GM23338 (cell line): Measurements from ENCODE around the gene GALNT14. TPM values are rescaled to one million over a fixed set of nuclear protein-coding genes. Genes with fewer than 3 reads are reported as not detected.

Source experiments
- ATAC-seq: fragments of 200-7000 bp; cut with Tn5 transposase; 3 replicates; pipeline ENCODE4 v1.9.1; 2020
- DNase-seq: peaks from one replicate; pipeline ENCODE4 v3.0.0-alpha.2; 2015; ENCODE audit warnings: low spot score
- H2AFZ ChIP-seq: fragments of 200-600 bp; sonication (generic); 2 replicates; pipeline ENCODE4 v1.8.0; 2016; ENCODE audit warnings: antibody characterized with exemption, mild to moderate bottlenecking, moderate library complexity
- H3F3A ChIP-seq: fragments of 200-600 bp; sonication (generic); replicated peaks from 2 replicates; pipeline ENCODE4 v1.8.0; 2017; ENCODE audit warnings: antibody characterized with exemption, mixed run types, low read depth
- H3K27ac ChIP-seq: fragments of 200-600 bp; sonication (generic); 2 replicates; pipeline ENCODE4 v1.6.1; 2016; ENCODE audit warnings: low read depth
- H3K27me3 ChIP-seq: fragments of 200-600 bp; sonication (generic); 2 replicates; pipeline ENCODE4 v1.8.0; 2016; ENCODE audit warnings: mild to moderate bottlenecking, mixed run types, moderate library complexity; ENCODE audit not compliant: insufficient read depth
- H3K36me3 ChIP-seq: fragments of 200-600 bp; sonication (generic); 2 replicates; pipeline ENCODE4 v1.8.0; 2016; ENCODE audit warnings: mild to moderate bottlenecking; ENCODE audit not compliant: insufficient read depth
- H3K4me1 ChIP-seq: fragments of 200-600 bp; sonication (generic); 2 replicates; pipeline ENCODE4 v1.8.0; 2016; ENCODE audit warnings: mild to moderate bottlenecking, moderate library complexity; ENCODE audit not compliant: insufficient read depth
- H3K4me2 ChIP-seq: fragments of 200-600 bp; sonication (generic); 2 replicates; pipeline ENCODE4 v1.7.1; 2017; ENCODE audit warnings: mixed run types
- H3K4me3 ChIP-seq: fragments of 200-600 bp; sonication (generic); 2 replicates; pipeline ENCODE4 v1.6.1; 2016; ENCODE audit warnings: mixed run types
- H3K79me2 ChIP-seq: fragments of 200-600 bp; sonication (generic); replicated peaks from 2 replicates; pipeline ENCODE4 v1.8.0; 2017; ENCODE audit warnings: mild to moderate bottlenecking; ENCODE audit not compliant: insufficient read depth
- H3K9me2 ChIP-seq: fragments of 200-600 bp; sonication (generic); 2 replicates; pipeline ENCODE4 v1.8.0; 2017; ENCODE audit not compliant: insufficient read depth
- H4K20me1 ChIP-seq: fragments of 200-600 bp; sonication (generic); replicated peaks from 2 replicates; pipeline ENCODE4 v1.8.0; 2017; ENCODE audit warnings: mild to moderate bottlenecking; ENCODE audit not compliant: insufficient read depth
- H3K27ac Mint-ChIP-seq: 2 replicates; pipeline ENCODE4 v1.8.0; 2020; ENCODE audit warnings: inconsistent platforms, mild to moderate bottlenecking, moderate library complexity, mixed read lengths
- H3K27me3 Mint-ChIP-seq: 3 replicates; pipeline ENCODE4 v1.8.0; 2022; ENCODE audit warnings: low read depth, mild to moderate bottlenecking, moderate library complexity, mixed read lengths, inconsistent platforms; ENCODE audit not compliant: insufficient read depth, poor library complexity
- H3K36me3 Mint-ChIP-seq: 3 replicates; pipeline ENCODE4 v1.8.0; 2021; ENCODE audit warnings: low read depth, mild to moderate bottlenecking, inconsistent platforms, moderate library complexity, mixed read lengths
- H3K4me1 Mint-ChIP-seq: 3 replicates; pipeline ENCODE4 v1.8.0; 2020; ENCODE audit warnings: mild to moderate bottlenecking, inconsistent platforms, mixed read lengths
- H3K4me3 Mint-ChIP-seq: 3 replicates; pipeline ENCODE4 v1.8.0; 2021; ENCODE audit warnings: moderate library complexity, mild to moderate bottlenecking, inconsistent platforms, mixed read lengths
- H3K9me3 Mint-ChIP-seq: 3 replicates; pipeline ENCODE4 v1.8.0; 2020; ENCODE audit warnings: moderate library complexity, mild to moderate bottlenecking, inconsistent platforms, mixed read lengths
- CTCF ChIP-seq, 2 experiments: fragments of 200-600 bp in 1 of 2; sonication (generic) in 1 of 2; conservative IDR thresholded peaks; 2 replicates each; pipeline versions ENCODE4 v1.5.1 to v1.6.1; 2016 to 2017; ENCODE audit warnings: antibody characterized with exemption in 2 of 2, low read depth in 2 of 2, mild to moderate bottlenecking in 2 of 2, moderate library complexity in 1 of 2
- EZH2 ChIP-seq: fragments of 200-600 bp; sonication (generic); IDR thresholded peaks from one replicate; pipeline ENCODE4 v1.8.0; 2017; ENCODE audit warnings: antibody characterized with exemption, mild to moderate bottlenecking, low read depth; ENCODE audit not compliant: unreplicated experiment
- JUNB ChIP-seq: IDR thresholded peaks from one replicate; pipeline ENCODE4 v1.6.1; 2016; ENCODE audit warnings: antibody characterized with exemption; ENCODE audit not compliant: unreplicated experiment
- NANOG ChIP-seq: IDR thresholded peaks from 2 replicates; pipeline ENCODE4 v1.6.1; 2016; ENCODE audit warnings: antibody characterized with exemption, borderline replicate concordance
- ZNF462 ChIP-seq: fragments of 250-450 bp; sonication (Bioruptor Pico); IDR thresholded peaks from 2 replicates; pipeline ENCODE4 v1.5.0; 2020; ENCODE audit warnings: mild to moderate bottlenecking, moderate library complexity
- polyA plus RNA-seq: library from polyadenylated mRNA; unstranded; fragments of >200 nt; fragmentation: Nextera tagmentation; extraction: Ambion mirVana; gene quantifications from 2 replicates; pipeline ENCODE4 v1.2.1, GENCODE V29; 2016
- total RNA-seq: library from RNA; depleted of rRNA; stranded (reverse); fragments of >200 nt; shearing (Covaris generic); gene quantifications from 2 replicates; pipeline ENCODE4 v1.2.3, GENCODE V29; 2014
- TF ChIP-seq, protein P1 (sequence below): IDR thresholded peaks from 2 replicates; pipeline ENCODE4 v1.6.1; 2016; ENCODE audit warnings: antibody characterized with exemption

The GALNT14 gene
- total and polyA plus RNA-seq, 2 experiments from 2014 or later = 5.4 to 7.7 TPM

GRCh38 chr2:31110998-31111397, 27.2 kb downstream of the GALNT14 start (continued):
- TF ChIP-seq ZNF462 (CRISPR knock-in tag) (no peak), JUNB (no peak)
- TF ChIP-seq, protein P1, sequence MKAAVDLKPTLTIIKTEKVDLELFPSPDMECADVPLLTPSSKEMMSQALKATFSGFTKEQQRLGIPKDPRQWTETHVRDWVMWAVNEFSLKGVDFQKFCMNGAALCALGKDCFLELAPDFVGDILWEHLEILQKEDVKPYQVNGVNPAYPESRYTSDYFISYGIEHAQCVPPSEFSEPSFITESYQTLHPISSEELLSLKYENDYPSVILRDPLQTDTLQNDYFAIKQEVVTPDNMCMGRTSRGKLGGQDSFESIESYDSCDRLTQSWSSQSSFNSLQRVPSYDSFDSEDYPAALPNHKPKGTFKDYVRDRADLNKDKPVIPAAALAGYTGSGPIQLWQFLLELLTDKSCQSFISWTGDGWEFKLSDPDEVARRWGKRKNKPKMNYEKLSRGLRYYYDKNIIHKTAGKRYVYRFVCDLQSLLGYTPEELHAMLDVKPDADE = no peak

- Histone ChIP-seq H3K27me3 (no peaks in the 10 kb centered on the region), H4K20me1 (no peaks in the 10 kb centered on the region; the same call in 1 of the 2 replicates), H3K36me3 (no peaks in the 10 kb centered on the region), H3K9me2 (0 out of 2 replicates have a peak, but pooled peaks cover 4% of the 10 kb centered on the region), H2AFZ (no peak overlapping the region), H3K27ac (no peak overlapping the region), H3K4me2 (no peak overlapping the region), H3F3A (no peaks in the 10 kb centered on the region), H3K79me2 (no peaks in the 10 kb centered on the region), H3K4me1 (peaks cover 3% of the 10 kb centered on the region; the same call in 1 of the 2 replicates), H3K4me3 (no peak overlapping the region)
- no peaks in the 10 kb centered on the region for H3K27me3 Mint-ChIP-seq
- H3K36me3 Mint-ChIP-seq = peaks cover 22% of the 10 kb centered on the region
- ATAC-seq = no peak
- peaks cover 25% of the 10 kb centered on the region for H3K9me3 Mint-ChIP-seq
- H3K4me3 Mint-ChIP-seq = no peak overlapping the region
- no peaks in the 10 kb centered on the region for H3K4me1 Mint-ChIP-seq
- H3K27ac Mint-ChIP-seq = no peak overlapping the region
- no peak for TF ChIP-seq EZH2
- TF ChIP-seq NANOG = no peak
- no peak for TF ChIP-seq CTCF (conservative IDR thresholded peaks at IDR 0.05; ENCODE audit: low read depth in 2 of 2)
- DNase-seq = no peak
Measured at GRCh38 chr2:31110431-31110830, 27.8 kb downstream of the GALNT14 start.
